ENCODE results near the gene GHDC.
"Not testable (repeated sequence)": the region's sequence is repeated elsewhere in the genome, so short reads cannot be mapped to it uniquely, and the experiment has no call there.

DNA sequence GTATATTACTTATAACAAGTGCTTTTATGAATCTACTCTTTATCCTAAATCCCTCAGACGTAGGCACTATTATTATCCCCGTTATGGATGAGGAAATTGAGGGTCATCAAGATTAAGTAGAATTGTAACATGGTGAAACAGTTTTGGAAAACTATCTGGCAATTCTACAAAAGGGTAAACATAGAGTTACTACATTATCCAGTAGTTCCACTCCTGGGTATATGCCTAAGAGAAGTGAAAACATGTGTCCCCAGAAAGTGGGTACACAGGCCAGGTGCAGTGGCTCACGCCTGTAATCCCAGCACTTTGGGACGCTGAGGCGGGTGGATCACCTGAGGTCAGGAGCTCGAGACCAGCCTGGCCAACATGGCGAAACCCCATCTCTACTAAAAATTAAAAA is 45.3 kb upstream of the GHDC start:
- not testable (repeated sequence) for TF ChIP-seq POLR2AphosphoS5 (IDR thresholded peaks at IDR 0.05; ENCODE audit: borderline replicate concordance, low read depth, low read length); EZH2 (IDR thresholded peaks at IDR 0.05); FOXP2 (optimal IDR thresholded peaks at IDR 0.05; ENCODE audit: control extremely low read depth, extremely low read length, insufficient read depth)

Data from SK-N-MC (cell line).